IPS-NIHi7 (cell line): ENCODE data around the gene HPCAL1.

ENCODE experiments used
- DNase-seq: peaks from one replicate; pipeline ENCODE4 v3.0.0; 2012; ENCODE audit warnings: mixed read lengths; ENCODE audit errors: extremely low spot score

The HPCAL1 gene

GRCh38 chr2:10462178-10463083 is 159.7 kb downstream of the HPCAL1 start:
- DNase-seq = peak; percentile 51

- DNase-seq = no peak
Measured at GRCh38 chr2:10465910-10466309, 163.2 kb downstream of the HPCAL1 start.

- DNase-seq = no peak
Measured at GRCh38 chr2:10466801-10467200, 164.1 kb downstream of the HPCAL1 start.

- DNase-seq = no peak
Measured at GRCh38 chr2:10467401-10467800, 164.7 kb downstream of the HPCAL1 start.

GRCh38 chr2:10469301-10469700 is 166.6 kb downstream of the HPCAL1 start:
- DNase-seq = no peak

GRCh38 chr2:10469955-10470608 is 167.4 kb downstream of the HPCAL1 start:
- DNase-seq = no peak

GRCh38 chr2:10471046-10471571 is 168.4 kb downstream of the HPCAL1 start:
- peak; percentile 60 for DNase-seq

- no peak for DNase-seq
Measured at GRCh38 chr2:10471955-10472354, 169.3 kb downstream of the HPCAL1 start.

GRCh38 chr2:10473121-10473756 is 170.5 kb downstream of the HPCAL1 start:
- no peak for DNase-seq

- no peak for DNase-seq
Measured at GRCh38 chr2:10475221-10475722, 172.6 kb downstream of the HPCAL1 start.

- DNase-seq = no peak
Measured at GRCh38 chr2:10475811-10476660, 173.3 kb downstream of the HPCAL1 start.

- no peak for DNase-seq
Measured at GRCh38 chr2:10476723-10477442, 174.2 kb downstream of the HPCAL1 start.
